Liver (tissue), 9 donors: Measurements from ENCODE around the gene EPSTI1. TPM values are rescaled to one million over a fixed set of nuclear protein-coding genes. Genes with fewer than 3 reads are reported as not detected.

Source experiments
- DNase-seq: peaks from one replicate; pipeline ENCODE4 v3.0.0-alpha.2; 2017; ENCODE audit warnings: low spot score
- H3K27ac ChIP-seq, 2 donors: one replicate each; pipeline ENCODE4 v1.7.0; 2013; ENCODE audit warnings: inconsistent platforms in 2 of 2, low read length in 2 of 2, control low read depth in 1 of 2, low read depth in 1 of 2, mild to moderate bottlenecking in 1 of 2
- H3K27me3 ChIP-seq, 4 donors: one replicate each; pipeline versions ENCODE4 v1.6.1 to v1.7.0; 2013; ENCODE audit warnings: low read length in 3 of 4, inconsistent platforms in 1 of 4, mild to moderate bottlenecking in 1 of 4, moderate library complexity in 1 of 4; ENCODE audit not compliant: control insufficient read depth in 4 of 4, insufficient read depth in 4 of 4
- H3K36me3 ChIP-seq, 4 donors: one replicate each; pipeline versions ENCODE4 v1.6.1 to v1.7.0; 2013; ENCODE audit warnings: low read length in 3 of 4, mild to moderate bottlenecking in 3 of 4, low read depth in 1 of 4, moderate library complexity in 1 of 4; ENCODE audit not compliant: control insufficient read depth in 4 of 4, insufficient read depth in 3 of 4
- H3K4me1 ChIP-seq, 4 donors: one replicate each; pipeline versions ENCODE4 v1.6.1 to v1.7.0; 2013; ENCODE audit warnings: low read length in 3 of 4, mild to moderate bottlenecking in 3 of 4, moderate library complexity in 1 of 4; ENCODE audit not compliant: control insufficient read depth in 4 of 4, insufficient read depth in 4 of 4
- H3K4me3 ChIP-seq, 3 donors: one replicate each; pipeline versions ENCODE4 v1.6.1 to v1.7.0; 2013; ENCODE audit warnings: low read length in 3 of 3, control low read depth in 1 of 3, low read depth in 1 of 3, mild to moderate bottlenecking in 1 of 3
- H3K9ac ChIP-seq, 2 donors: one replicate each; pipeline ENCODE4 v1.7.0; 2013; ENCODE audit warnings: low read length in 2 of 2, mild to moderate bottlenecking in 2 of 2, moderate library complexity in 2 of 2, control low read depth in 1 of 2, low read depth in 1 of 2
- H3K9me3 ChIP-seq, 4 donors: one replicate each; pipeline versions ENCODE4 v1.6.1 to v1.7.0; 2013; ENCODE audit warnings: low read length in 3 of 4; ENCODE audit not compliant: control insufficient read depth in 4 of 4
- EGR1 ChIP-seq, 2 donors: IDR thresholded peaks; 2 replicates each; pipeline ENCODE4 v1.6.1; 2016 to 2018; ENCODE audit warnings: antibody characterized with exemption in 2 of 2, low read depth in 2 of 2
- FOXA1 ChIP-seq: IDR thresholded peaks from 2 replicates; pipeline ENCODE4 v1.6.1; 2016; ENCODE audit warnings: antibody characterized with exemption
- FOXA2 ChIP-seq: IDR thresholded peaks from 2 replicates; pipeline ENCODE4 v1.6.1; 2016; ENCODE audit warnings: antibody characterized with exemption
- GABPA ChIP-seq, 2 donors: IDR thresholded peaks in 1 of 2; conservative IDR thresholded peaks in 1 of 2; 2 replicates each; pipeline ENCODE4 v1.6.1; 2016; ENCODE audit warnings: antibody characterized with exemption in 2 of 2, mild to moderate bottlenecking in 1 of 2, moderate library complexity in 1 of 2
- HNF4A ChIP-seq, 2 donors: conservative IDR thresholded peaks; 2 replicates each; pipeline ENCODE4 v1.6.1; 2016; ENCODE audit warnings: antibody characterized with exemption in 2 of 2, mild to moderate bottlenecking in 2 of 2
- HNF4G ChIP-seq: IDR thresholded peaks from 2 replicates; pipeline ENCODE4 v1.6.1; 2016; ENCODE audit warnings: antibody characterized with exemption
- NR2F2 ChIP-seq: IDR thresholded peaks from 2 replicates; pipeline ENCODE4 v1.6.1; 2016; ENCODE audit warnings: antibody characterized with exemption
- RAD21 ChIP-seq, 2 donors: IDR thresholded peaks; 2 replicates each; pipeline ENCODE4 v1.6.1; 2016; ENCODE audit warnings: antibody characterized with exemption in 2 of 2, mild to moderate bottlenecking in 2 of 2
- RXRA ChIP-seq, 2 donors: IDR thresholded peaks; 2 replicates each; pipeline ENCODE4 v1.6.1; 2017 to 2018; ENCODE audit warnings: antibody characterized with exemption in 2 of 2, mild to moderate bottlenecking in 1 of 2
- SP1 ChIP-seq: IDR thresholded peaks from 2 replicates; pipeline ENCODE4 v1.6.1; 2018; ENCODE audit warnings: antibody characterized with exemption, mild to moderate bottlenecking
- TAF1 ChIP-seq: conservative IDR thresholded peaks from 2 replicates; pipeline ENCODE4 v1.6.1; 2016; ENCODE audit warnings: antibody characterized with exemption, mild to moderate bottlenecking
- YY1 ChIP-seq: IDR thresholded peaks from 2 replicates; pipeline ENCODE4 v1.6.1; 2016; ENCODE audit warnings: antibody characterized with exemption, mild to moderate bottlenecking
- WGBS: extraction: QIAGEN DNeasy Blood & Tissue Kit; methylation state at CpG from one replicate; pipeline ENCODE4 v1.1.7; 2013; 5-methylcytosine and 5-hydroxymethylcytosine counted together
- polyA plus RNA-seq, 2 donors: library from polyadenylated mRNA; stranded (reverse) in 1 of 2; unstranded in 1 of 2; fragments of 200-250 nt in 1 of 2; fragments of >200 nt in 1 of 2; fragmentation: Nextera tagmentation in 1 of 2; extraction: Ambion mirVana in 1 of 2; gene quantifications; one replicate each; pipeline versions ENCODE4 v1.2.1 to v1.2.3, GENCODE V29; 2013 to 2015
- total RNA-seq, 2 donors: library from RNA; depleted of rRNA; stranded (reverse); fragments of >200 nt; gene quantifications; one replicate each; pipeline ENCODE4 v1.2.3, GENCODE V29; 2014
- TF ChIP-seq, protein P1 (sequence below): IDR thresholded peaks from 2 replicates; pipeline ENCODE4 v1.6.1; 2016; ENCODE audit warnings: antibody characterized with exemption, mild to moderate bottlenecking
- TF ChIP-seq, protein P2 (sequence below): IDR thresholded peaks from 2 replicates; pipeline ENCODE4 v1.6.1; 2016; ENCODE audit warnings: antibody characterized with exemption
- TF ChIP-seq, protein P3 (sequence below): IDR thresholded peaks from 2 replicates; pipeline ENCODE4 v1.6.1; 2016; ENCODE audit warnings: antibody characterized with exemption
- TF ChIP-seq, protein P4 (sequence below): IDR thresholded peaks from 2 replicates; pipeline ENCODE4 v1.6.1; 2016; ENCODE audit warnings: antibody characterized with exemption
- TF ChIP-seq, protein P5 (sequence below): fragments of 150-350 bp; IDR thresholded peaks from 2 replicates; pipeline ENCODE4 v1.5.1; 2017; ENCODE audit warnings: improper control_type of control experiment, low read depth, low read length; ENCODE audit not compliant: missing input control
- donor health status: healthy.
- donor health status: healthy.
- donor health status: healthy.
- donor health status: healthy.
- donor health status: healthy.

The EPSTI1 gene
- total and polyA plus RNA-seq, 4 donors, result 2.1 to 20.3 (median 4.2) TPM

DNA sequence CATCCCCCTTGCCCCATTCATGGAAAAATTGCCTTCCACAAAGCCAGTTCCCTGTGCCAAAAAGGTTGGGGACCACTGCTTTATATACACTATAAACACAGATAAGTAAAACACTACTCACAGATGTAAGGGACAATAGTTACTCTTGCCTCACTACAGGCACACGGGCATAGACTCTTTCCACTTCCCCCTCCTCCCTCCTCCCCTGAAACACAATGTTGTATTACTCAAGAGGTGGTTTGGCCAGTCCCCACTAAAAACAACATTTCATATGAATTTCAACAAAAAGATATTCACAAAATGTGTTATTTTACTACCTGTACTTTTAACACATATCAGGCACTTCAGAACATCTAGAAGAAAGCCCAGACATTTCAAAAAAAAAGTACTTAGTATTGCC lies 45.1 kb downstream of the EPSTI1 start:
- H3K9ac ChIP-seq, result no peak overlapping the region
- no peak for DNase-seq
- H3K27me3 ChIP-seq, result no peaks in the 10 kb centered on the region
- peaks cover 2 to 7% (median 3%) of the 10 kb centered on the region in 4 donors for H3K36me3 ChIP-seq
- H3K9me3 ChIP-seq, result no peaks in the 10 kb centered on the region
- no peak overlapping the region for H3K4me3 ChIP-seq
- H3K27ac ChIP-seq, result no peak overlapping the region
- TF ChIP-seq HNF4G (no peak), TAF1 (no peak), FOXA2 (no peak), FOXA1 (no peak), EGR1 (IDR thresholded peaks at IDR 0.05; ENCODE audit: low read depth in 2 of 2) (no peak), GABPA (IDR thresholded peaks at IDR 0.05 in 1 of 2, conservative IDR thresholded peaks at IDR 0.05 in 1 of 2) (no peak), NR2F2 (no peak), HNF4A (conservative IDR thresholded peaks at IDR 0.05) (no peak), SP1 (no peak)
- TF ChIP-seq, protein P1, sequence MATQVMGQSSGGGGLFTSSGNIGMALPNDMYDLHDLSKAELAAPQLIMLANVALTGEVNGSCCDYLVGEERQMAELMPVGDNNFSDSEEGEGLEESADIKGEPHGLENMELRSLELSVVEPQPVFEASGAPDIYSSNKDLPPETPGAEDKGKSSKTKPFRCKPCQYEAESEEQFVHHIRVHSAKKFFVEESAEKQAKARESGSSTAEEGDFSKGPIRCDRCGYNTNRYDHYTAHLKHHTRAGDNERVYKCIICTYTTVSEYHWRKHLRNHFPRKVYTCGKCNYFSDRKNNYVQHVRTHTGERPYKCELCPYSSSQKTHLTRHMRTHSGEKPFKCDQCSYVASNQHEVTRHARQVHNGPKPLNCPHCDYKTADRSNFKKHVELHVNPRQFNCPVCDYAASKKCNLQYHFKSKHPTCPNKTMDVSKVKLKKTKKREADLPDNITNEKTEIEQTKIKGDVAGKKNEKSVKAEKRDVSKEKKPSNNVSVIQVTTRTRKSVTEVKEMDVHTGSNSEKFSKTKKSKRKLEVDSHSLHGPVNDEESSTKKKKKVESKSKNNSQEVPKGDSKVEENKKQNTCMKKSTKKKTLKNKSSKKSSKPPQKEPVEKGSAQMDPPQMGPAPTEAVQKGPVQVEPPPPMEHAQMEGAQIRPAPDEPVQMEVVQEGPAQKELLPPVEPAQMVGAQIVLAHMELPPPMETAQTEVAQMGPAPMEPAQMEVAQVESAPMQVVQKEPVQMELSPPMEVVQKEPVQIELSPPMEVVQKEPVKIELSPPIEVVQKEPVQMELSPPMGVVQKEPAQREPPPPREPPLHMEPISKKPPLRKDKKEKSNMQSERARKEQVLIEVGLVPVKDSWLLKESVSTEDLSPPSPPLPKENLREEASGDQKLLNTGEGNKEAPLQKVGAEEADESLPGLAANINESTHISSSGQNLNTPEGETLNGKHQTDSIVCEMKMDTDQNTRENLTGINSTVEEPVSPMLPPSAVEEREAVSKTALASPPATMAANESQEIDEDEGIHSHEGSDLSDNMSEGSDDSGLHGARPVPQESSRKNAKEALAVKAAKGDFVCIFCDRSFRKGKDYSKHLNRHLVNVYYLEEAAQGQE, result no peak
- TF ChIP-seq, protein P2, sequence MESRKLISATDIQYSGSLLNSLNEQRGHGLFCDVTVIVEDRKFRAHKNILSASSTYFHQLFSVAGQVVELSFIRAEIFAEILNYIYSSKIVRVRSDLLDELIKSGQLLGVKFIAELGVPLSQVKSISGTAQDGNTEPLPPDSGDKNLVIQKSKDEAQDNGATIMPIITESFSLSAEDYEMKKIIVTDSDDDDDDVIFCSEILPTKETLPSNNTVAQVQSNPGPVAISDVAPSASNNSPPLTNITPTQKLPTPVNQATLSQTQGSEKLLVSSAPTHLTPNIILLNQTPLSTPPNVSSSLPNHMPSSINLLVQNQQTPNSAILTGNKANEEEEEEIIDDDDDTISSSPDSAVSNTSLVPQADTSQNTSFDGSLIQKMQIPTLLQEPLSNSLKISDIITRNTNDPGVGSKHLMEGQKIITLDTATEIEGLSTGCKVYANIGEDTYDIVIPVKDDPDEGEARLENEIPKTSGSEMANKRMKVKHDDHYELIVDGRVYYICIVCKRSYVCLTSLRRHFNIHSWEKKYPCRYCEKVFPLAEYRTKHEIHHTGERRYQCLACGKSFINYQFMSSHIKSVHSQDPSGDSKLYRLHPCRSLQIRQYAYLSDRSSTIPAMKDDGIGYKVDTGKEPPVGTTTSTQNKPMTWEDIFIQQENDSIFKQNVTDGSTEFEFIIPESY, result no peak
- TF ChIP-seq, protein P3, sequence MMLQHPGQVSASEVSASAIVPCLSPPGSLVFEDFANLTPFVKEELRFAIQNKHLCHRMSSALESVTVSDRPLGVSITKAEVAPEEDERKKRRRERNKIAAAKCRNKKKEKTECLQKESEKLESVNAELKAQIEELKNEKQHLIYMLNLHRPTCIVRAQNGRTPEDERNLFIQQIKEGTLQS, result no peak
- TF ChIP-seq, protein P4, sequence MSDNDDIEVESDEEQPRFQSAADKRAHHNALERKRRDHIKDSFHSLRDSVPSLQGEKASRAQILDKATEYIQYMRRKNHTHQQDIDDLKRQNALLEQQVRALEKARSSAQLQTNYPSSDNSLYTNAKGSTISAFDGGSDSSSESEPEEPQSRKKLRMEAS, result no peak
- H3K4me1 ChIP-seq, result no peaks in the 10 kb centered on the region
- 85% methylated on average over 1 of the region's 1 CpG for WGBS

DNA sequence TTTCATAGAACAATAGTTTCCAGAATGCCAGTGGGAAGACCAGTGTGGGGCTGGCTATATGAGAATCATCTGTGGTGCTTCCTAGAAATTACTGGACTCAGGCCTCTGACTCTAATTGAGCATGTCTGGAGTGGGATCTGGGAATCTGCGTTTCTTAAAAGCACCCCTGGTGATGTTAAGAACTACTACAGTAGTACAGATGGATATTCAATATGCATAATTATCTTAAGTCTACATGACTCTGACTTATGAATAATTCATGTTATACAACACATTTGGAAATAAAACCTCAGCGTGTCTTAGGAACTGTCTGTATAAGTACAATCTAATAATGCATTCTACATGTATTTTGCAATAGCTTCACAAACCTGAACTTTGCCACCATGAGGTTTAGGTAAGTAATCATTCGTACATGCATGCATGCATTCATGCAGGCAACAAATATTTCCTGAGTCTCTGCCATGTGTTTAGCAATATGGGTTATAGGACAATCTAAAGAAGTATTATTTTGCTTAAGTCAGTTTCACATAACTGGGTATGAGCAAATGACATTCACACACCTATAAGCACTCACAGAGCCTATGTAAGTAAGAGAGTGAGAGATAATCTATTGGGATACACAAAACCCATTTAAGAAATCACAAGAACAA lies 62.0 kb downstream of the EPSTI1 start:
- Histone ChIP-seq H3K27me3 (no peaks in the 10 kb centered on the region), H3K36me3 (peaks cover 0 to 8% (median 2%) of the 10 kb centered on the region in 4 donors), H3K27ac (no peak overlapping the region), H3K4me3 (no peak overlapping the region), H3K4me1 (no peaks in the 10 kb centered on the region), H3K9ac (no peak overlapping the region), H3K9me3 (no peaks in the 10 kb centered on the region)
- 82% methylated on average over 3 of the region's 3 CpGs for WGBS
- DNase-seq, result no peak
- TF ChIP-seq, protein P4, result no peak
- TF ChIP-seq TAF1 (no peak), YY1 (no peak), EGR1 (IDR thresholded peaks at IDR 0.05; ENCODE audit: low read depth in 2 of 2) (no peak), RXRA (IDR thresholded peaks at IDR 0.05) (no peak), FOXA1 (no peak), HNF4G (no peak), HNF4A (conservative IDR thresholded peaks at IDR 0.05) (no peak), NR2F2 (no peak), RAD21 (IDR thresholded peaks at IDR 0.05) (no peak)
- TF ChIP-seq, protein P5, sequence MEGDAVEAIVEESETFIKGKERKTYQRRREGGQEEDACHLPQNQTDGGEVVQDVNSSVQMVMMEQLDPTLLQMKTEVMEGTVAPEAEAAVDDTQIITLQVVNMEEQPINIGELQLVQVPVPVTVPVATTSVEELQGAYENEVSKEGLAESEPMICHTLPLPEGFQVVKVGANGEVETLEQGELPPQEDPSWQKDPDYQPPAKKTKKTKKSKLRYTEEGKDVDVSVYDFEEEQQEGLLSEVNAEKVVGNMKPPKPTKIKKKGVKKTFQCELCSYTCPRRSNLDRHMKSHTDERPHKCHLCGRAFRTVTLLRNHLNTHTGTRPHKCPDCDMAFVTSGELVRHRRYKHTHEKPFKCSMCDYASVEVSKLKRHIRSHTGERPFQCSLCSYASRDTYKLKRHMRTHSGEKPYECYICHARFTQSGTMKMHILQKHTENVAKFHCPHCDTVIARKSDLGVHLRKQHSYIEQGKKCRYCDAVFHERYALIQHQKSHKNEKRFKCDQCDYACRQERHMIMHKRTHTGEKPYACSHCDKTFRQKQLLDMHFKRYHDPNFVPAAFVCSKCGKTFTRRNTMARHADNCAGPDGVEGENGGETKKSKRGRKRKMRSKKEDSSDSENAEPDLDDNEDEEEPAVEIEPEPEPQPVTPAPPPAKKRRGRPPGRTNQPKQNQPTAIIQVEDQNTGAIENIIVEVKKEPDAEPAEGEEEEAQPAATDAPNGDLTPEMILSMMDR, result no peak
- TF ChIP-seq, protein P3, result no peak
- TF ChIP-seq, protein P2, result no peak
